Colonic mucosa (tissue), 4 donors: Measurements from ENCODE around the gene TTC9C. TPM values are rescaled to one million over a fixed set of nuclear protein-coding genes. Genes with fewer than 3 reads are reported as not detected.

Source experiments
- DNase-seq: peaks from one replicate; pipeline ENCODE4 v3.0.0-alpha.2; 2020
- H3K27ac ChIP-seq: fragments of 200-600 bp; one replicate; pipeline ENCODE4 v1.8.0; 2021
- H3K27me3 ChIP-seq: fragments of 200-600 bp; one replicate; pipeline ENCODE4 v1.8.0; 2021
- H3K36me3 ChIP-seq: fragments of 200-600 bp; one replicate; pipeline ENCODE4 v1.8.0; 2021
- H3K4me1 ChIP-seq: fragments of 200-600 bp; one replicate; pipeline ENCODE4 v1.8.0; 2021; ENCODE audit warnings: mild to moderate bottlenecking
- H3K4me3 ChIP-seq: fragments of 200-600 bp; one replicate; pipeline ENCODE4 v1.8.0; 2021
- H3K9ac ChIP-seq, 2 donors: one replicate each; pipeline ENCODE4 v1.7.0; 2013; ENCODE audit warnings: control low read depth in 2 of 2, low read depth in 2 of 2, low read length in 2 of 2
- H3K9me3 ChIP-seq: fragments of 200-600 bp; one replicate; pipeline ENCODE4 v1.8.0; 2021
- CTCF ChIP-seq: fragments of 200-600 bp; IDR thresholded peaks from one replicate; pipeline ENCODE4 v1.8.0; 2022; ENCODE audit warnings: antibody characterized with exemption, mild to moderate bottlenecking
- intact Hi-C: fragments of 100-400 bp; cut with DNase I; formaldehyde crosslinking; loops from one replicate; pipeline ENCODE4 v1.14.1; 2022
- total RNA-seq, 2 donors: library from RNA; stranded (reverse); fragmentation: NEBNext Ultra II Directional in 1 of 2; extraction: Animal tissue kit (Norgen Biotek cat#: 25700) in 1 of 2; gene quantifications; one replicate each; pipeline ENCODE4 v1.2.1, GENCODE V29; 2021
- donor health status: healthy.
- donor health status: DM: no; HTN: no; CAD: no.
- donor health status: DM: no; HTN: no; CAD: no.

The TTC9C gene
- total RNA-seq, 2 donors from 2014 or later: 34.2 to 39.8 TPM

DNA sequence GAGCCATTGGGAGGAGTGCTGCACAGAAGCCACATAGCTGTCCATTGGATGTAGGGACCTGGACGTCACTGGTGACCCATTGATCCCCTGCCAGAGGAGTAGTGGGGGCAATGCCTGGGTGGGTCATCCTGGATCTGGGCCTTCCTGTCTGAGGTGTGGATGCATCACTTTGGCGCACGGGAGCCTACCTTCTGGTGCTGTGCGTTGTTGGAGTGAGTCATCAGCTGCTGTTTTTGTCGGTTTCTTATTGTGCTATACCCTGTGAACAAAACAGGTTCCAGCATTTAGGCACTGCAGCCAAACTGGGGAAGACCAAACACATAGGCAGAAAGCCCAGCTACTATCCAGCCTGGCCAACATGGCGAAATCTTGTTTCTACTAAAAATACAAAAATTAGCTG is 46.1 kb downstream of the TTC9C start:
- intact Hi-C loops: no loop called here
- Histone ChIP-seq H3K27me3 (no peaks in the 10 kb centered on the region), H3K27ac (no peak overlapping the region), H3K36me3 (peaks cover 5% of the 10 kb centered on the region), H3K9me3 (no peaks in the 10 kb centered on the region), H3K4me1 (peaks cover 9% of the 10 kb centered on the region), H3K4me3 (no peak overlapping the region), H3K9ac (no peak overlapping the region)
- TF ChIP-seq CTCF: no peak
- DNase-seq: no peak

- peaks cover 8% of the 10 kb centered on the region for H3K36me3 ChIP-seq
- no peaks in the 10 kb centered on the region for H3K9me3 ChIP-seq
- no peak overlapping the region for H3K4me3 ChIP-seq
- no peak overlapping the region for H3K9ac ChIP-seq
- no peak for TF ChIP-seq CTCF
- intact Hi-C loops: no loop called here
- H3K27ac ChIP-seq: no peak overlapping the region
- H3K4me1 ChIP-seq: peaks cover 6% of the 10 kb centered on the region
- no peak for DNase-seq
- no peaks in the 10 kb centered on the region for H3K27me3 ChIP-seq
Measured at GRCh38 chr11:62775646-62776045, 47.4 kb downstream of the TTC9C start.

DNA sequence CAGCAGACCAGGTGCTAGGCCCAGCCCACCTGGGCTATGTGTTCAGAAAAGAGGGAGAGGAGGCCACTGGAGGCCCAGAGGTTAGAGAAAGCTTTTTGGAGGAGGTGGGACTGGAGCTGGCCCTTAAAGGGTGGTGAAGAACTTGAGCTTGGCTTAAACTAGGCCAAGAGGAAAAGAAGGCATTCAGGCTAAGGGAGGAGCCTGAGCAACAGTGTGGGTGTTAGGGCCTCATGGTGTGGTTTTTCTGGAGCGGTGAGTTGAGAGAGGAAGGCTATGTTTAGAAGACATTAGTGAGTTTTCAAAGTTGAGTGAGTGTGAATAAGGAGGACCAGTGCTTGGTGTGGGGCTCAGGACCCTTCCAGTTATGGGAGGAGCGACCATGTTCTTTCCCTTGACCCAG is 49.1 kb downstream of the TTC9C start:
- no peak for DNase-seq
- H3K36me3 ChIP-seq: peaks cover 8% of the 10 kb centered on the region
- H3K9ac ChIP-seq: peak overlapping the region in 1 of 2 donors; percentile 12
- intact Hi-C loops: no loop called here
- H3K27ac ChIP-seq: no peak overlapping the region
- no peak overlapping the region for H3K4me3 ChIP-seq
- no peaks in the 10 kb centered on the region for H3K4me1 ChIP-seq
- no peaks in the 10 kb centered on the region for H3K9me3 ChIP-seq
- no peaks in the 10 kb centered on the region for H3K27me3 ChIP-seq
- no peak for TF ChIP-seq CTCF

- peaks cover 8% of the 10 kb centered on the region for H3K36me3 ChIP-seq
Measured at GRCh38 chr11:62778441-62778840, 50.2 kb downstream of the TTC9C start.

DNA sequence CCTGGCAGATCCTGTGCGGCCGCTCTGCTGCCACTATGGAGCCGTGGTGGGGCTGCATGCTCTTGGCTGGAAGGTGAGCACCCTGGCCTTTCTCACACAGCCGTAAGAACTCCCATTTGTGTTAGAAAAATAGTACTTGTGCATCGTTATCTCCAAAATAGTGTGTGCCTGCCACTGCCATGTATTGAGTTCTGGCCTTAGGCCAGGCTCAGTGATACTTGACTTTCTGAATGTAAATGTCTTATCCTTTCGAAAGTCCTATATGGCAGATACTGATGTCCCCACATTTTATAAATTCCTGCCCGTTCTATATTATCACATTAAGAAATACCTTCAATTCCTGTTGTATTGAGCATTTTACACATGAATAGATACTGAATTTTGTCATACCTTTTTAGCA is 54.5 kb downstream of the TTC9C start:
- Histone ChIP-seq H3K9ac (no peak overlapping the region), H3K27me3 (no peaks in the 10 kb centered on the region), H3K4me1 (peaks cover 6% of the 10 kb centered on the region), H3K9me3 (no peaks in the 10 kb centered on the region), H3K27ac (no peak overlapping the region), H3K36me3 (peaks cover 4% of the 10 kb centered on the region), H3K4me3 (no peak overlapping the region)
- intact Hi-C loops: no loop called here
- DNase-seq: no peak
- TF ChIP-seq CTCF: no peak

More at GRCh38 chr11:62778441-62778840, 50.2 kb downstream of the TTC9C start:
- DNase-seq: no peak
- H3K4me3 ChIP-seq: no peak overlapping the region
- intact Hi-C loops: no loop called here
- TF ChIP-seq CTCF: no peak
- H3K27me3 ChIP-seq: no peaks in the 10 kb centered on the region
- no peaks in the 10 kb centered on the region for H3K4me1 ChIP-seq
- no peak overlapping the region for H3K27ac ChIP-seq
- H3K9ac ChIP-seq: no peak overlapping the region
- no peaks in the 10 kb centered on the region for H3K9me3 ChIP-seq
